Endothelial cell of umbilical vein (primary cell): ENCODE measurements around the gene BEAN1.

ENCODE experiments used
- CTCF ChIP-seq, 2 donors: IDR thresholded peaks; 1 replicate in 1 of 2; 2 replicates in 1 of 2; pipeline ENCODE4 v1.5.1; 2011; ENCODE audit warnings: low read length in 2 of 2, mild to moderate bottlenecking in 2 of 2, moderate library complexity in 2 of 2, control low read depth in 1 of 2, inconsistent platforms in 1 of 2, low read depth in 1 of 2; ENCODE audit not compliant: insufficient read depth in 1 of 2; ENCODE audit errors: extremely low read depth in 1 of 2
- POLR2A ChIP-seq: IDR thresholded peaks from 2 replicates; pipeline ENCODE4 v1.6.1; 2012; ENCODE audit warnings: low read depth, mild to moderate bottlenecking, control low read depth, low read length
- POLR2AphosphoS5 ChIP-seq: IDR thresholded peaks from 2 replicates; pipeline ENCODE4 v1.6.1; 2012; ENCODE audit warnings: low read depth, mild to moderate bottlenecking, control low read depth, low read length, moderate library complexity; ENCODE audit not compliant: insufficient read depth

GRCh38 chr16:66423177-66423576, 3.9 kb upstream of the BEAN1 start:
- no peak for TF ChIP-seq CTCF (IDR thresholded peaks at IDR 0.05; ENCODE audit: extremely low read depth in 1 of 2, insufficient read depth in 1 of 2, low read depth in 1 of 2, low read length in 2 of 2)
- no peak for TF ChIP-seq POLR2AphosphoS5
- no peak for TF ChIP-seq POLR2A
